ENCODE measurements around the gene NTHL1.

NTHL1 gene

GRCh38 chr16:2053897-2054296 lies 6.3 kb upstream of the NTHL1 start:
- TF ChIP-seq POLR2AphosphoS5 (IDR thresholded peaks at IDR 0.05; ENCODE audit: low read depth, low read length), result no peak
- TF ChIP-seq REST (IDR thresholded peaks at IDR 0.05; ENCODE audit: insufficient read depth in 1 of 2, low read depth in 2 of 2, low read length in 2 of 2), result no peak
- no peak for TF ChIP-seq TAF1 (IDR thresholded peaks at IDR 0.05; ENCODE audit: borderline replicate concordance, insufficient read depth, low read length)
- TF ChIP-seq FOXP2 (optimal IDR thresholded peaks at IDR 0.05; ENCODE audit: borderline replicate concordance, extremely low read depth, extremely low read length, insufficient read depth), result no peak
- no peak for TF ChIP-seq SIN3A (IDR thresholded peaks at IDR 0.05; ENCODE audit: borderline replicate concordance, insufficient read depth, low read length)

- no peak for TF ChIP-seq FOXP2 (optimal IDR thresholded peaks at IDR 0.05; ENCODE audit: borderline replicate concordance, extremely low read depth, extremely low read length, insufficient read depth)
- TF ChIP-seq POLR2AphosphoS5 (IDR thresholded peaks at IDR 0.05; ENCODE audit: low read depth, low read length), result no peak
- TF ChIP-seq REST (IDR thresholded peaks at IDR 0.05; ENCODE audit: insufficient read depth in 1 of 2, low read depth in 2 of 2, low read length in 2 of 2), result no peak
- TF ChIP-seq TAF1 (IDR thresholded peaks at IDR 0.05; ENCODE audit: borderline replicate concordance, insufficient read depth, low read length), result no peak
- no peak for TF ChIP-seq SIN3A (IDR thresholded peaks at IDR 0.05; ENCODE audit: borderline replicate concordance, insufficient read depth, low read length)
Observed at GRCh38 chr16:2053211-2053610, 5.6 kb upstream of the NTHL1 start.

- TF ChIP-seq FOXP2 (optimal IDR thresholded peaks at IDR 0.05; ENCODE audit: borderline replicate concordance, extremely low read depth, extremely low read length, insufficient read depth) (no peak), TAF1 (IDR thresholded peaks at IDR 0.05; ENCODE audit: borderline replicate concordance, insufficient read depth, low read length) (no peak), SIN3A (IDR thresholded peaks at IDR 0.05; ENCODE audit: borderline replicate concordance, insufficient read depth, low read length) (no peak), POLR2AphosphoS5 (IDR thresholded peaks at IDR 0.05; ENCODE audit: low read depth, low read length) (no peak), REST (IDR thresholded peaks at IDR 0.05; ENCODE audit: insufficient read depth in 1 of 2, low read depth in 2 of 2, low read length in 2 of 2) (no peak)
Observed at GRCh38 chr16:2048116-2048543, 496 bp upstream of the NTHL1 start.

GRCh38 chr16:2046893-2047329 lies 723 bp downstream of the NTHL1 start:
- TF ChIP-seq SIN3A (IDR thresholded peaks at IDR 0.05; ENCODE audit: borderline replicate concordance, insufficient read depth, low read length) (no peak), POLR2AphosphoS5 (IDR thresholded peaks at IDR 0.05; ENCODE audit: low read depth, low read length) (no peak), TAF1 (IDR thresholded peaks at IDR 0.05; ENCODE audit: borderline replicate concordance, insufficient read depth, low read length) (no peak), REST (IDR thresholded peaks at IDR 0.05; ENCODE audit: insufficient read depth in 1 of 2, low read depth in 2 of 2, low read length in 2 of 2) (no peak), FOXP2 (optimal IDR thresholded peaks at IDR 0.05; ENCODE audit: borderline replicate concordance, extremely low read depth, extremely low read length, insufficient read depth) (no peak)
